GM19099 (cell line): Measurements from ENCODE around the gene FSTL4.

Experiments used
- POLR2A ChIP-seq: IDR thresholded peaks from 3 replicates; pipeline ENCODE4 v1.6.1; 2011; ENCODE audit warnings: low read depth; ENCODE audit not compliant: insufficient read length; ENCODE audit errors: extremely low read depth

The FSTL4 gene

GRCh38 chr5:133467826-133468463, 144.4 kb downstream of the FSTL4 start:
- no peak for TF ChIP-seq POLR2A

- no peak for TF ChIP-seq POLR2A
Measured at GRCh38 chr5:133467335-133467779, 145.0 kb downstream of the FSTL4 start.

GRCh38 chr5:133466556-133467334, 145.6 kb downstream of the FSTL4 start:
- no peak for TF ChIP-seq POLR2A

- TF ChIP-seq POLR2A = no peak
Measured at GRCh38 chr5:133464013-133464412, 148.3 kb downstream of the FSTL4 start.

- TF ChIP-seq POLR2A = no peak
Measured at GRCh38 chr5:133461796-133462516, 150.4 kb downstream of the FSTL4 start.

- TF ChIP-seq POLR2A = no peak
Measured at GRCh38 chr5:133460172-133460758, 152.1 kb downstream of the FSTL4 start.

GRCh38 chr5:133459474-133460160, 152.7 kb downstream of the FSTL4 start:
- no peak for TF ChIP-seq POLR2A

- no peak for TF ChIP-seq POLR2A
Measured at GRCh38 chr5:133458435-133458834, 153.9 kb downstream of the FSTL4 start.

GRCh38 chr5:133457439-133458355, 154.6 kb downstream of the FSTL4 start:
- no peak for TF ChIP-seq POLR2A

GRCh38 chr5:133456933-133457402, 155.4 kb downstream of the FSTL4 start:
- TF ChIP-seq POLR2A = no peak

- TF ChIP-seq POLR2A = no peak
Measured at GRCh38 chr5:133455676-133456075, 156.7 kb downstream of the FSTL4 start.

- no peak for TF ChIP-seq POLR2A
Measured at GRCh38 chr5:133454442-133454841, 157.9 kb downstream of the FSTL4 start.

- no peak for TF ChIP-seq POLR2A
Measured at GRCh38 chr5:133453831-133454230, 158.5 kb downstream of the FSTL4 start.
